Measurements from ENCODE around the gene USB1. TPM values are rescaled to one million over a fixed set of nuclear protein-coding genes. Genes with fewer than 3 reads are reported as not detected.

The USB1 gene
- total RNA-seq, 4 donors from 2014 or later, result 20.7 to 43.5 (median 26.8) TPM

DNA sequence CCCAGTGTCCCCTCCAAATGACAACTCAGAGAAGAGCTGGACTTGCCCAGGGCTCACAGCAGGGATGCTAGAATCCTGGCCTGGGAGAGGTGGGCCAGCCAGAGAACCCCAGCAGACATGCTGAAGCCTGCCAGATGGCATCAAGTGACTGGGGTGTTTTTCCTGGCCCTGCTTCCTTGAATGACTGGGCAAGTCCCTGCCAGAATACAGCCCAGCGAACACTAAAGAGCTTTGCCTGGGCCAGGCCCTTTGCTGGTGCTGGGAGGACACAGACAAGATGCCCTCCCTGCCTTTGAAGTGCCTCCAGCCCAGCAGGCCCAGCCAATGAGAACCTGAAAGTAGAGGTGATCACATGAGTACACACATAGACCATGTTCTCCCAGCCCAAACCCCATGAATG, 12.3 kb upstream of the USB1 start:
- TF ChIP-seq, protein P1, sequence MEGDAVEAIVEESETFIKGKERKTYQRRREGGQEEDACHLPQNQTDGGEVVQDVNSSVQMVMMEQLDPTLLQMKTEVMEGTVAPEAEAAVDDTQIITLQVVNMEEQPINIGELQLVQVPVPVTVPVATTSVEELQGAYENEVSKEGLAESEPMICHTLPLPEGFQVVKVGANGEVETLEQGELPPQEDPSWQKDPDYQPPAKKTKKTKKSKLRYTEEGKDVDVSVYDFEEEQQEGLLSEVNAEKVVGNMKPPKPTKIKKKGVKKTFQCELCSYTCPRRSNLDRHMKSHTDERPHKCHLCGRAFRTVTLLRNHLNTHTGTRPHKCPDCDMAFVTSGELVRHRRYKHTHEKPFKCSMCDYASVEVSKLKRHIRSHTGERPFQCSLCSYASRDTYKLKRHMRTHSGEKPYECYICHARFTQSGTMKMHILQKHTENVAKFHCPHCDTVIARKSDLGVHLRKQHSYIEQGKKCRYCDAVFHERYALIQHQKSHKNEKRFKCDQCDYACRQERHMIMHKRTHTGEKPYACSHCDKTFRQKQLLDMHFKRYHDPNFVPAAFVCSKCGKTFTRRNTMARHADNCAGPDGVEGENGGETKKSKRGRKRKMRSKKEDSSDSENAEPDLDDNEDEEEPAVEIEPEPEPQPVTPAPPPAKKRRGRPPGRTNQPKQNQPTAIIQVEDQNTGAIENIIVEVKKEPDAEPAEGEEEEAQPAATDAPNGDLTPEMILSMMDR (IDR thresholded peaks at IDR 0.05; ENCODE audit: low read depth), result no peak

DNA sequence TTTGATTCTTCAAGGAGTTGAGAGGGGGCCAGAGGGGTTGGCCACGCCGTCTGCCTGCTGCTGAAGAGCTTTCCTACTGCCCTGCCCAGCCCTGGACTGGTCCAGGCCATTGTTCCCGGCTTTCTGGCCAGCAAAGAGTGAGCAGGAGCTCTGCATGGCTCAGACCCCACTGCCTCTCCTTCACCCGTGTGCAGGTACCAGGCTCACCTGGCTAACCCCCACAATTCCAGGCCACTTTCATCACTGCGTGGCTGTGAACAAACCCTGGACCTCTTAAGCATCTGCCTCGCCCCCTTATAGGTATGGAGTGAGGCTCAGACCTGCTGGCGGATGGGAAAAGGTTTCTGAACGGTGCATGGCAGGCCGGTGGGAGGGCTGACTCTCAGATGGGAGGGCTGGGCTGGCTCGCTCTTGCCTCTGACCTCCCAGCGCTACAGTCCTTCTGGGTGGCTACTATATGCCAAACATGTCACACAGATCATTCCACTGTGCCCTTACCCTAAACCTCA, 9.6 kb upstream of the USB1 start:
- TF ChIP-seq, protein P1 (IDR thresholded peaks at IDR 0.05; ENCODE audit: low read depth), result no peak

DNA sequence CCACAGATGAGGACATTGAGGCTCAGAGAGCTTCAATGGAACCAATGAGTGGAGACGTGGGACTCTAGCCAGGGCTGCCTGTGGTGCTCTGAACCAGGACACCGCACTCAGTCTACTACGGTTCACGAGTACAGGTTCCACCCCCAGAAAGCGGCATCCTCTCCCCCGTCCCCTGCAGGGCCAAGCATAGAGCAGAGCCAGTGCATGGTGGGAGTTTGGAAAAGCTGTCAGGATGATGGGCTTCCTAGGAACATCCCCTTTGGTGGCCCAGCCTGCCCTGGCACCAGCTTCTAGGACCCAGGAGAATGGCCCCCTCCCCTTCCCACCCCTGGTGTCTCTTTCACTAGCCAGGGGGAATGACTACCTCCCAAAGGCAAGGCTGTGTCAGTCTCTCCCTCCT, 9.1 kb upstream of the USB1 start:
- TF ChIP-seq, protein P1 (IDR thresholded peaks at IDR 0.05; ENCODE audit: low read depth), result no peak

- TF ChIP-seq, protein P1 (IDR thresholded peaks at IDR 0.05; ENCODE audit: low read depth), result no peak
Measured at GRCh38 chr16:57993438-57993837, 7.8 kb upstream of the USB1 start.

GRCh38 chr16:57993897-57994296, 7.3 kb upstream of the USB1 start:
- TF ChIP-seq, protein P1 (IDR thresholded peaks at IDR 0.05; ENCODE audit: low read depth), result no peak

DNA sequence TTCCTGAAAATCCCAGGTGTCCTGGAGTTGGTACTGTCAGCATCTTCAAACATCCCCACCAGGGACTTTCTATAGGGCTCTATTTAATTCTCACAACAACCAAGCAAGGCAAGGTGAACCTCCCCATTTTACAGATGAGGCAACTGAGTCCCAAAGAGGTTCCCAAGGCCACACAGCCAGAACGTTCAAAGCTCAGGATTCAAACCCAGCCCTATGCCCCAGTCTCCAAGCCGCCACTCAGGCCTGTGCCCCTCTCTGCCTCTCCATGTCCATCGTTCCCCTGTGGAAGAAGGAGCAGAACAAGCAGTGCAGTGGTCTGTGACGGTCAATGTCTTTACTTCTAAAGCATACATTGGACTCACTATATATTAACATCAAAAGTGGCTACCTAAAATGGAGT, 6.8 kb upstream of the USB1 start:
- TF ChIP-seq, protein P1 (IDR thresholded peaks at IDR 0.05; ENCODE audit: low read depth), result no peak

GRCh38 chr16:57994778-57995177, 6.4 kb upstream of the USB1 start:
- TF ChIP-seq, protein P1 (IDR thresholded peaks at IDR 0.05; ENCODE audit: low read depth), result no peak

Data from subcutaneous adipose tissue (tissue), 4 donors.